GM21526 (cell line): ENCODE data around the gene PIP5K1B.
A peak's percentile ranks its signal among the peaks of the same experiment; 100 is the strongest.

Experiments
- ATAC-seq: cut with Tn5 transposase; IDR thresholded peaks from one replicate; pipeline ENCODE4 v1.9.1; 2021; ENCODE audit warnings: moderate library complexity; ENCODE audit not compliant: unreplicated experiment, low FRiP score

PIP5K1B gene

DNA sequence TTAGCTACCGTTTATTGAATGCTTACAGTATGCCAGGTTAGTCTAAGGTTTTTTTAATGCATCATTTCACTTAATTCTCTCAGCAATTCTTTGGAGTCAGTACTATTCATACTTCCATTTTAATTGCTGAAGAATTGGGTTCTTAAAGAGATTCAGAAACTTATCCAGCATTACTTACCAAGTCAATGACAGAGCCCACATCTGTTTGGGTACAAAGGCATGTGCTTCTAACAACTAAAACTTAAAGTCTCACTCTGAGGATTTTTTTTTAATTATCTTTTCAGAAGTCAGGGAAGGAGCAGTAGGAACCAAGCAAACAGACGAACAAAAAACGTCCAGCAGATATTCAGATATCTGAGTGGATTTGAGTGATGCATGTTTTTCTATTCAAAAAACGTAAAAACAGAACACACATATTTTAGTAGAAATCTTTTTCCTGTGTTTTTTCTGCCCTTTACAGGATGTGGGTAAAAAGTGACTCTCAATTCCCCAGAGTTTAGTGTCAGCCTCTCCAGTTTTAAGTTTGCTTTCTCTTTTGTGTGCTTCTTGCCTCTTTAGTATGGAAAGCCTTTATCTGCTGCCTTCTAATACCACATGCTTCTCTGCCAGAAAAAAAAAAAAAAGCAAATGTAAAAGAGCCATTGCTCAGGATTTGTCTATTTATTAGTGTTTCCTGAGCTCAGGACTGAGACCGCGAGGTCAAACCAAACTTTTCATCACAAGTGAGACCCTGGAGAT lies 190.9 kb downstream of the PIP5K1B start:
- ATAC-seq, result peak; percentile 82

GRCh38 chr9:68896486-68896885 lies 191.4 kb downstream of the PIP5K1B start:
- no peak for ATAC-seq

GRCh38 chr9:68897577-68898145 lies 192.6 kb downstream of the PIP5K1B start:
- no peak for ATAC-seq

DNA sequence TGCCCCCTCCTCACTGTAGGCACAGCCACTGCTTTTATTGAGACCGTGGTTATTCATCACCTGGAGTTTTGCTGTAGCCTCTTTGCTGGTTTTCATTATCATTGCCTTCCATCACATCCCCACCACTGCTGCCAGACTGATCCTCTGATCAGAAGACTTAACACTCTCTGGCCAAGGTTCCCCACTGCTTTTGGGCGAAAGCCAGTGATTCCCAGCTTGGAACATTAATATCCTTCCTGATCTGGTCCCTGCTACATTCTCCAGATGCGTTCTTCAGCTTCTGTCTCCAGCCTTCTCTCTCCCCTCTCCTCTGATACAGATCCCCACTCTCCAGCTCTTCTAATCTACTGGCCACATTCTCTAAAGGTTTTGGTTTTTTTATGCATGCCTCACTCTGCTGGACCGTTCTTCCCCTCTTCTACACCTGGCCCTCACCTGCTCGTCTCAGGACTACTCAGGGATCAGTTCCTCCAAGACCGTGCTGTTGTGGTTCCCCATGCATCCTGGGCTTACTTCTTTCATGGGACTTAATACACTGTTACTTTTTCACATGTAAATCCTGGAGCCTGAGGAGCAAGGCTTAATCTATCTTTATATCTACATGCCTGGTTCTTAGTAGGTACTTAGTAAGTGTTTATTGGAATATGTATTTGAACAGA lies 193.9 kb downstream of the PIP5K1B start:
- ATAC-seq, result no peak

DNA sequence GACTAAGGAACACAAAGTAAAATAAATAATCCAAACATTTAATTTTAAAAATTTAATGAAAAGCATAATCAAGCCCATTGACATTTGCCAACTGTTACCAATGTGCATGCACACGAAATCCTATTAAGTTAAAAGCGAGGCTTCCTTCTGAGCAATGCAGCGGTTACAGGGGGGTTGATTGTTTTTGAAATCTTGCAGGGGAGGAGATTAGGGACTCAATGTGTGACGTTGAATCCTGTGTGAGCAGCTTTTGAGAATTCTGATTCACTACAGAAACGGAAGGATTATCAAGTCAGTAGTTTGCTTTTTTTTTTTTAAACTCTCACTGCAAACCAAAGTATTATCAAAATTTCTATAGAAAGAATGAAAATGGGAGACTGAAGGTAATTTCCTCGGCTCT lies 199.4 kb downstream of the PIP5K1B start:
- ATAC-seq, result no peak

- ATAC-seq, result no peak
These were observed 200.1 kb downstream of the PIP5K1B start for GRCh38 chr9:68905129-68905528.

DNA sequence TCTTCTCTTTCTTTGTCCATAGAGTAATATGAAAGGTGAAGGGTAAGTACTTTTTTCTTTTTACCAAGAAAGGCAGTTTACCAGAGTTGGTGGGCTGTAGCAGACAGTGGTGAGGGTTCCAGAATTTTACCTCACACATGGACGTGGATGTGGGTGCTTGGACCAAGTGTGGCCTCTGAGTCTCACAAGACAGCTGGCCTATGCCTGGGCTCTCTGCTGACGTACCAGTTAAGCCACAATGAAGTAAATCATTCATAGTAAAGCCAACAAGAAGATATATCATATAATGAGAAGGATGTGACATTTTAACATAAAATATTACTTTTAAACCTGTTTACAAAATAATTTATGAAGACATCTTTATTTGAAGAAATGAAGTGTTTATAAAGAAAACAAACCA lies 202.9 kb downstream of the PIP5K1B start:
- ATAC-seq, result no peak

DNA sequence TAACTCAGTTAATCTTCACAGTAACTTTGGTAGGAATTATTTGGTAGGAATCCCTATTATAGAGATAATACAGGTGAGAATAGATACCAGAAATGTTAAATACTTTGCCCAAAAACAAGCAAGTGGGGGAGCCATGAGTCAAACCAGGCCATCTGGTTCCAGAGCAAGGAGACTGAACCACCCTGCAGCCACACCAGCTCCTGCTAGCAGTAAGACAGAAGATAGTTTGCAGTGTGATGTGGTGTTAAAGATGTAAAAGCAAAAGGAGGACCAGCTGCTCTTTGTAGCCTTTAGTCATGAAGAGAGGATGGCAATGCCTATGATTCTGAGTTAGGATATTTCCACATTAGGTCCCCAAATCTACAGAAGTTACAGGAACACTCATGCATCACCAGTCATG lies 207.5 kb downstream of the PIP5K1B start:
- ATAC-seq, result no peak

- no peak for ATAC-seq
These were observed 208.0 kb downstream of the PIP5K1B start for GRCh38 chr9:68913054-68913453.

- ATAC-seq, result no peak
These were observed 209.7 kb downstream of the PIP5K1B start for GRCh38 chr9:68914751-68915150.

DNA sequence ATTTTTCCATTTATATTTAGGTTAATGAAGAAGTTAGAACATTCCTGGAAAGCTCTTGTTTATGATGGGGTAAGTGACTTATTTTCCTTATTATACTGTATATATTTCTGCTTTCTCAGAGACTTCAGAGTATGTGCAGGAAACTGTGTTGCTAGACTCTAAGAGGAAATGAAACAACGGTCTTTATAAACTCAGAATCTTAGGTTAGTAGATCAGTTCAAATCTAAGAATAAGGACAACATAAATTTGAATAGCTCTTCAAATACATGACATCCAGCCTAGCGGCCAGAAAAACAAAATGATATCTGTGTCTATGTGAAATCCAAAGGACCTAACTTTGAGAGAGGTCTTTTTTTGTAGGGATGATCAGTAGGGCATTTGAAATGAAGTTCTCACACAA lies 214.6 kb downstream of the PIP5K1B start:
- peak; percentile 55 for ATAC-seq

DNA sequence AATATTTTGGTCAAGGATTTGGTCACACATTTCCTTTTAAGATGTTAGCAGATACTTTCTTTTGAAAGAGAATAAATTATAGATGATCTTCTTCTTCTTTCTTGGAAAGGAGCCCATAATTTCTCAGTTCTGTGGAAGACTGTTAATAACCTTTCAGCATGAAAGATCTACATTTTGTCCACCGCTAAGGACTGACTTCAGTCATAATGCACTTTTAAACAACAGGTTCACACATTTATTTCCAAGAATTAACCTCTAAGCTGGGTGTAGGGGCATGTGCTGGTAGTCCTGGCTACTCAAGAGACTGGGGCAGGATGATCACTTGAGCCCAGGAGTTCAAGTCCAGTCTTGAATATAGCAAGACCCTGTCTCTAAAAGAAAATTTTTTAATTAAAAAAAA lies 215.9 kb downstream of the PIP5K1B start:
- no peak for ATAC-seq

DNA sequence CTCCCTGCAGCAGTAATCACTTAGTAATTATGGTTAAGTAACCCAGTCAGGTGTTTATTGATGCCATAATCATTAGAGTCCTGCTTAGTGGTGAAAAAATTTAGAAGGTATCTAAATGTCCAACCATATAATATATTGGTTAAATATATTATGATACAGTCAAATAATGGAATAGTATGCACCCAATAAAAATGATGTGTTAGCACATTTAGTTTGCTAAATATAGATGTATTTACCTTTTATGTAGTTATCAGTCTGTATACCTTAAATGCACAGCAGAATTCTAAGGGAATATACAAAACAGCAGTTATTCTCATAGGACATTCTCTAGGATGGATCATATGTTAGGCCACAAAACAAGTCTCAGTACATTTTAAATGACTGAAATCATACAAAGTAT lies 218.4 kb downstream of the PIP5K1B start:
- no peak for ATAC-seq

- ATAC-seq, result no peak
These were observed 220.1 kb downstream of the PIP5K1B start for GRCh38 chr9:68925175-68925574.

DNA sequence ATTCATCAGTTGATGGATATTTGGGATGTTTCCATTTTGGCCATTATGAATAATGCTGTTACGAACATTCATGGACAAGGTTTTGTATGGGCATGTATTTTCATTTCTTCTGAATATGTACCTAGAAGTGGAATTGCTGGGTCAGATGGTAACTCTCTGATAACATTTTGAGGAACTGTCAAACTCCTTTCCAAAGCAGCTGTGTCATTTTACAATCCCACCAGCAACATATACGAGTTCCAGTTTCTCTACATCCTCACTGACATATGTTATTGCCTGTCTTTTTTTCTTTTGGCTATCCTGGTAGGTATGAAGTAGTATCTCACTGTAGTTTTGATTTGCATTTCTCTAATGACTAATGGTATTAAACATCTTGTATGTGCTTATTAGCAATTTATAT lies 222.1 kb downstream of the PIP5K1B start:
- no peak for ATAC-seq

DNA sequence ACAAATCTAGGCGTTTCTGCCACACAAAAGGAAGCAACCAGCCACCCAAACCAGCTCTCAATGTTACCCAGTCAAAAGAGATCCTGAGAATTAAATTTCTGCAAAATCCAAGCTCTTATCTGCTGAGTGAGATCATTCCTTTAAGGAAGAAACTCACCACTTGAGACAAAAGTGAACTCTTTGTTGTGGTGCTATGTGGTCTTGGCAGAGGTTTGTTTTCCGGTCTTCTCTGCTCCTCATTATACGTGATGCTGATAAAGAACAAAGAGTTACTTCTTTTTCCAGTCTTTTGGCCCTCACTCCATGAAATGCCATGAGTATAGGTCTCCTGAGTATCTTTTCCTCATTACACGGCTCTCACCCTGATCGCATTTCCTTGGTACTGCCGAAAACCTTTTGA lies 226.8 kb downstream of the PIP5K1B start:
- ATAC-seq, result no peak

DNA sequence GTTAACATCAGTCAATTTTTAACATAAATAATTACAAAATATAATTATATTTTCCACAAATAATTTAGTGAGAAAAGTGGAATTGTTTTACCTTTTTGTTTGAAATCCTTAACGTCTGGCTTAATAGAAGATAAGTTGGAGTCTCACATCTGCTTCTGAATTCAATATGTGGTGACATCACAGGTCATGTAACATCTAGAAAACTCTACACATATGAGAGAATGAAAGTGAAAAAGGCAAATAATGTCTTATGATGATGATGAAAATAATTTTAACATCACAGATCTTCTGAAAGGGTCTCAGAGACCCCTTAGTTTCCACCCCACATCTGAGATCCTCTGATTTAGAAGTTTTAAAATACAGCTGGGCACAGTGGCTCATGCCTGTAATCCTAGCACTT lies 227.4 kb downstream of the PIP5K1B start:
- ATAC-seq, result no peak

DNA sequence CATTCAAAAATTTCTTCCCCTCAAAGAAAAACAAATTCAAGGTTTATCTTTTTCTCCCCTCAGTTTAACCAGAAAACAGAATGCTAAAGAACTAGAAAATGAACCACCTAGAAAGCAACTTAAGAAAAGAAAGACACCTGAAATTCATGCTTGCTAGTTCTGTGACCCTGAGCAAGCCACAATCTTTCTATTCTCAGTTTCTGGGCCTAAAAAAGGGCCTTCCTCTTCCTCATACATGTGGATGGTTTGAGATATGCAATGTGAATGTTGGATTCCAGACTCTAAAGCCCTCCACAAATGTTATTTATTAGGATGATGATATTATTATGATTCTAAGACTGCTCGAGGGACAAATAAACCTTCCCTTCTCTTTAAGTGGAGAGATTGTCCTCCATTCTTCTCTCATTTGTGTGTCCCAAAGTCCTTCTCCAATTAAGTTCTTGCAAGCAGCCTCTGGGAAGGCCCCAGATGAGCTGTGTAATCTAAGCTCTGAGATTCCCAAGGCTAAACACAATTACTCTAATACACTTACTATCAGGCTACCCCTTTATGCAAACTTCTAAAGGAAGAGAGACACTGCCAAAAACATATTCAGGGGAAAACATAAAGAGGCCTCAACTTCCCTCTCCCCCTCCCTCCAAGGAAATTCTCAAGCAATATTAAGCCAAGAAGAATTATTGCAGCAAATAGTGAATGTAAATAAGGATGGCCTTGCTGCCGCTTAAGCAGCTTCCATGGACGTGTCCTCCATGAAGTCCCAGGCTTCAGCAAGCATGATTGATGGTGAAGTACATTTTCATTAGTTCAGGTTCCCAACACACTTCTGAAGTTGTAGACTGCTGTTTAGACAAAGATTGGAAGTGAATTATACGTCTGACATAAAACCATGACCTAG lies 228.6 kb downstream of the PIP5K1B start:
- ATAC-seq, result peak; percentile 95

- ATAC-seq, result no peak
These were observed 229.2 kb downstream of the PIP5K1B start for GRCh38 chr9:68934329-68934644.

DNA sequence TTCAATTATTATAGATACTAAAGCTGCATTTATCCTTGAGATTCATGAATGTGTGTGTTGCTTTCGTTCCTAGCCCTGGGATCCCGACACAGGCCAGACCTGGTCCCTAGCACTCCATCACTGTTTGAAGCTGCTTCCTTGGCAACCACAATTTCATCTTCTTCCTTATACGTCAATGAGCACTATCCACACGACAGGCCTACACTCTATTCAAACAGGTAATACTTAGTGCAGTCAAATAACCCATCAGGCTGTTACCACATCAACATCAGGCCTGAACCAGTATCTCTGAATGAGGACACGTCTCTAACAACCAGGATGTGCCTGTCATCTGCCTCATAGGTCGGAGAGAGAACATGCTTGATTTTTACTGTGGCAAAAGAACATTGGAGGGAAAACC lies 235.5 kb downstream of the PIP5K1B start:
- ATAC-seq, result no peak

GRCh38 chr9:68941780-68942459 lies 236.9 kb downstream of the PIP5K1B start:
- no peak for ATAC-seq
